Measurements from ENCODE around the gene TMEM126B.
A peak's percentile ranks its signal among the peaks of the same experiment; 100 is the strongest.

The TMEM126B gene

GRCh38 chr11:85682330-85683305 lies 54.2 kb downstream of the TMEM126B start:
- DNase-seq (ENCODE audit: low read depth): peak; percentile 68

- DNase-seq (ENCODE audit: low read depth): no peak
Measured at GRCh38 chr11:85685125-85685819, 56.9 kb downstream of the TMEM126B start.

GRCh38 chr11:85685820-85686459 lies 57.5 kb downstream of the TMEM126B start, which contains the start of gene CCDC89:
Gene CCDC89 (minus strand): TSS chr11:85686195. CDS start chr11:85686130, 65 bp downstream.
- DNase-seq (ENCODE audit: low read depth): no peak
